22Rv1 (cell line): ENCODE data around the gene KPNA2.

ENCODE experiments used
- CTCF ChIP-seq: fragments of 450-650 bp; IDR thresholded peaks from 2 replicates; pipeline ENCODE4 v1.5.1; 2017; ENCODE audit warnings: mild to moderate bottlenecking
- ZFX ChIP-seq: fragments of 450-650 bp; IDR thresholded peaks from 2 replicates; pipeline ENCODE4 v1.6.1; 2017; ENCODE audit warnings: antibody characterized with exemption, borderline replicate concordance

- TF ChIP-seq CTCF (no peak), ZFX (no peak)
Measured at GRCh38 chr17:68034452-68034776, 1.1 kb upstream of the KPNA2 start.
